Measurements from ENCODE around the gene SLC48A1. TPM values are rescaled to one million over a fixed set of nuclear protein-coding genes. Genes with fewer than 3 reads are reported as not detected.

Gene SLC48A1
- total RNA-seq, 4 donors from 2014 or later: 14.9 to 21.5 (median 15.9) TPM

DNA sequence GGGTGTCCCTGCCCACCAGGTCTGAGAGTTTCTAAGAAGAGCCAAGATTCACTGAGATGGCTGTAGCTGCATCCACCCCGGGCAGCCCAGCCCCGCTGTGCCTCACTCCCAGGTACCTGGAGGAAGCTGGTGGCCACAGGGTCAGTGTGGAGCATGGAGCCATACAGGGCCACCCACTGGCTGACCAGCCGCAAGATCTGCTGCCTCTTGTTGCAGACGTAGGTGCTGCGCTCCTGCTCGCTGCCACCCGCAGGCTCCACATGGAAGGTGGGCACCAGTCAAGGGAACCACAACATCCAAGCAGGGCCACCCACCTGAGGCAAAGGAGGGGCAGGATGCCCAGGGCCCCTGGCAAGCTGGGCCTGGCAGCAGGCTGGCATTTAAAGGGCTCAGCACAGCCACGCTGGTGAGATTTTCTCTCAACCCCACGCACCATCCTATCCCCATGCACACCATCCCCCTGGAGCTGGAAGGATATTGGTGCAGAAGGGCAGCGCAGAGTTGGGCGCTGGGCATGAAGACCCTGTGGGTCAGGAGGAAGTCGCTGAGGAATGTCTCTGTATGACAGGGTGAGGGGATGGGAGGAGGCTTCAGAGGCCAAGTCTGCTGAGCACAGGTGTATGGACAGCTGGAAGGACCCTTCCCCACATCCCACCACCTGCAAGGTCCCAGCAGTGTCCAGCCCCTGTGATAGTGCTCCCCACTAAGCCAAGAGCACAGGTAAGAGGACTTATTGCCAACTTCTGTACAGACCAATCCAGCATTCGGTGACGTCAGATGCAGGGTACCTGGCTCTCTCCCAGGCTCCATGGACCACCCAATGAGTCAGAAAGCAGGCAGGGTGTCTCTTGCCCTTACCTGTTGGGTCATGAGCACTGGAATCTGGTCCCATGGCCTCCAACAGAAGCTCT, 25.2 kb upstream of the SLC48A1 start:
- Histone ChIP-seq H3K27ac (no peak overlapping the region), H3K27me3 (no peaks in the 10 kb centered on the region), H3K4me3 (no peak overlapping the region), H3K9me3 (no peaks in the 10 kb centered on the region), H3K36me3 (no peaks in the 10 kb centered on the region), H3K4me1 (peaks cover 0 to 7% (median 0%) of the 10 kb centered on the region in 4 donors)
- no peak for TF ChIP-seq CTCF (IDR thresholded peaks at IDR 0.05)
- TF ChIP-seq POLR2A (IDR thresholded peaks at IDR 0.05): no peak
- DNase-seq: no peak

GRCh38 chr12:47748507-47748828, 24.6 kb upstream of the SLC48A1 start:
- H3K36me3 ChIP-seq: no peaks in the 10 kb centered on the region
- no peak overlapping the region for H3K4me3 ChIP-seq
- no peaks in the 10 kb centered on the region for H3K9me3 ChIP-seq
- no peak for TF ChIP-seq CTCF (IDR thresholded peaks at IDR 0.05)
- TF ChIP-seq POLR2A (IDR thresholded peaks at IDR 0.05): no peak
- H3K27ac ChIP-seq: no peak overlapping the region
- DNase-seq: no peak
- H3K27me3 ChIP-seq: no peaks in the 10 kb centered on the region
- peaks cover 0 to 7% (median 2%) of the 10 kb centered on the region in 4 donors for H3K4me1 ChIP-seq

DNA sequence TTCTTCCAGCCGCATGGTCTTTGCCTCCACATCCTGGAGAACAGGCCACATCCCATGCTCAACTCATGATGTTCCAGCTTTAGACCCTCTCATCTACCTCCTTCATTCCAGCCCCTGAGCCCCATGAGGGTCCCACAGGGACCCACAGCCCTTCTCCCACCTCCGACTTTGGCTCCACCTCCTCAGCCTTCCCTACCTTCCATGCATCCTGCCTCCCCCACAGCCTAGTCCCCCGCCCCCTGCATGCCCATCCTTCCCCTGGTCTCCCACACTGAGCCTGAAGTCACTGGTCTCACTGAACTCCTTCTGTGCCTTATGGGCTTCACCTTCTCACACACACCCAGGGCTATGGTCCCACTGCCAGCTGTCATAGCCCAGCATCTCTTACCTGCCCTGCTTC, 24.1 kb upstream of the SLC48A1 start:
- no peaks in the 10 kb centered on the region for H3K27me3 ChIP-seq
- TF ChIP-seq CTCF (IDR thresholded peaks at IDR 0.05) (no peak), POLR2A (IDR thresholded peaks at IDR 0.05) (no peak)
- no peak overlapping the region for H3K4me3 ChIP-seq
- no peak overlapping the region for H3K27ac ChIP-seq
- peaks cover 0 to 8% (median 3%) of the 10 kb centered on the region in 4 donors for H3K4me1 ChIP-seq
- no peaks in the 10 kb centered on the region for H3K36me3 ChIP-seq
- no peaks in the 10 kb centered on the region for H3K9me3 ChIP-seq
- no peak for DNase-seq

GRCh38 chr12:47750229-47750798, 22.7 kb upstream of the SLC48A1 start:
- no peak for DNase-seq
- TF ChIP-seq CTCF (IDR thresholded peaks at IDR 0.05) (no peak), POLR2A (IDR thresholded peaks at IDR 0.05) (no peak)
- Histone ChIP-seq H3K4me1 (peaks cover 0 to 21% (median 3%) of the 10 kb centered on the region in 4 donors), H3K27ac (no peak overlapping the region), H3K27me3 (no peaks in the 10 kb centered on the region), H3K4me3 (no peak overlapping the region), H3K36me3 (no peaks in the 10 kb centered on the region), H3K9me3 (no peaks in the 10 kb centered on the region)

DNA sequence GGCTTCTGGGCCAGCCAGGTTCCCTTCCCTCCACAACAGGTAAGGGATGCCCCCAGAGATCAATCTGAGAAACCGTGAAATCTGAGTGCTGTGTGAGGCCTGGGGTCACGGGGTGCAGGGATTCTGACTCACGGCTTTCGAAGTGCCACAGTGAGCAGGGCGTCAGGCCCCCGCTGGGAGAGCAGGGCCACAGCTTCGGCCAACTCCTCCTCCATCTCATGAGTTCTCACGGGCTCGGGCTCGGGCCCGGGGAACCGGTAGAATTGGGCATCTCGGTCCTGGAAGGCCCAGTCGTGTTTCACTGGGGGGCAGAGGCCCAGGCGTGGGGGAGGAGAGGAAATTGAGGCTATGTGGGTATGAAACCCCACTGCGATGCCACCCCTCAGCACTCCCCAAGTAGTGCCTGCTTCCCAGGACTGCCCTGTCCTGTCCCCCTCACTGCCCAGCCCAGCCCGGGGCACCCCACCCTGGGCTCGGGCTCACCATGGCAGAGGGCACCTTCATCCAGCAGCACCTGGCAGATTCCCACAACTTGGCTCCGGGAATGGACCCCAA, 22.0 kb upstream of the SLC48A1 start:
- H3K27me3 ChIP-seq: no peaks in the 10 kb centered on the region
- peak in 1 of 3 donors; percentile 35 for DNase-seq
- H3K4me1 ChIP-seq: peaks cover 0 to 28% (median 3%) of the 10 kb centered on the region in 4 donors
- no peaks in the 10 kb centered on the region for H3K9me3 ChIP-seq
- no peak overlapping the region for H3K27ac ChIP-seq
- no peak overlapping the region for H3K4me3 ChIP-seq
- no peaks in the 10 kb centered on the region for H3K36me3 ChIP-seq
- no peak for TF ChIP-seq POLR2A (IDR thresholded peaks at IDR 0.05)
- no peak for TF ChIP-seq CTCF (IDR thresholded peaks at IDR 0.05)
